Breast epithelium (tissue), 4 donors: Measurements from ENCODE around the gene SIK2. TPM values are rescaled to one million over a fixed set of nuclear protein-coding genes. Genes with fewer than 3 reads are reported as not detected.

Experiments used
- DNase-seq, 2 donors: peaks; one replicate each; pipeline ENCODE4 v3.0.0-alpha.2; 2019; ENCODE audit warnings: low spot score in 2 of 2
- H3K27ac ChIP-seq, 2 donors: fragments of 200-600 bp; sonication (generic) in 1 of 2; one replicate each; pipeline ENCODE4 v1.5.1; 2016 to 2019; ENCODE audit warnings: mild to moderate bottlenecking in 1 of 2
- H3K27me3 ChIP-seq, 2 donors: fragments of 200-600 bp; sonication (generic) in 1 of 2; one replicate each; pipeline versions ENCODE4 v1.5.1 to v1.6.0; 2017 to 2019; ENCODE audit warnings: control low read depth in 1 of 2, mild to moderate bottlenecking in 1 of 2
- H3K36me3 ChIP-seq: fragments of 200-600 bp; one replicate; pipeline ENCODE4 v1.5.1; 2019
- H3K4me1 ChIP-seq, 2 donors: fragments of 200-600 bp; sonication (generic); one replicate each; pipeline ENCODE4 v1.5.1; 2016 to 2019; ENCODE audit warnings: control low read depth in 1 of 2
- H3K4me3 ChIP-seq, 3 donors: fragments of 200-600 bp; sonication (generic); 1 replicate in 2 of 3; 2 replicates in 1 of 3; pipeline ENCODE4 v1.5.1; 2016 to 2019; ENCODE audit warnings: mild to moderate bottlenecking in 3 of 3, moderate library complexity in 2 of 3
- H3K9me3 ChIP-seq, 2 donors: fragments of 200-600 bp; sonication (generic) in 1 of 2; one replicate each; pipeline ENCODE4 v1.5.1; 2016 to 2019; ENCODE audit warnings: control low read depth in 1 of 2
- CTCF ChIP-seq, 3 donors: fragments of 450-650 bp; IDR thresholded peaks; one replicate each; pipeline ENCODE4 v1.5.1; 2016 to 2017; ENCODE audit warnings: antibody characterized with exemption in 3 of 3, mild to moderate bottlenecking in 3 of 3, moderate library complexity in 3 of 3
- POLR2A ChIP-seq: fragments of 450-650 bp; IDR thresholded peaks from one replicate; pipeline ENCODE4 v1.6.1; 2016; ENCODE audit warnings: antibody characterized with exemption, mild to moderate bottlenecking, moderate library complexity
- POLR2AphosphoS5 ChIP-seq, 3 donors: sonication (generic); formaldehyde crosslinking; IDR thresholded peaks; one replicate each; pipeline ENCODE4 v1.6.1; 2017; ENCODE audit warnings: antibody characterized with exemption in 3 of 3
- intact Hi-C: fragments of 100-400 bp; cut with DNase I; formaldehyde crosslinking; loops from one replicate; pipeline ENCODE4 v1.15.1; 2023; ENCODE audit warnings: low total_unique reads
- total RNA-seq, 3 donors: library from RNA; depleted of rRNA; stranded (reverse); fragments of >200 nt; gene quantifications; one replicate each; pipeline ENCODE4 v1.1.0, GENCODE V29; 2016

Gene SIK2
- total RNA-seq, 3 donors from 2014 or later: 19.0 to 56.6 (median 30.7) TPM

GRCh38 chr11:111725621-111726020 is 123.4 kb downstream of the SIK2 start:
- no peak overlapping the region for H3K27ac ChIP-seq
- TF ChIP-seq CTCF (IDR thresholded peaks at IDR 0.05) (no peak), POLR2A (no peak), POLR2AphosphoS5 (IDR thresholded peaks at IDR 0.05) (no peak)
- no peak overlapping the region for H3K4me3 ChIP-seq
- intact Hi-C loops: no loop called here
- no peaks in the 10 kb centered on the region for H3K4me1 ChIP-seq
- no peaks in the 10 kb centered on the region for H3K27me3 ChIP-seq
- no peaks in the 10 kb centered on the region for H3K9me3 ChIP-seq
- no peaks in the 10 kb centered on the region for H3K36me3 ChIP-seq
- DNase-seq: no peak

GRCh38 chr11:111726301-111726713 is 124.1 kb downstream of the SIK2 start:
- no peak for TF ChIP-seq CTCF (IDR thresholded peaks at IDR 0.05)
- no peak for TF ChIP-seq POLR2A
- TF ChIP-seq POLR2AphosphoS5 (IDR thresholded peaks at IDR 0.05): no peak
- DNase-seq: no peak
- intact Hi-C loops: no loop called here
- Histone ChIP-seq H3K4me3 (no peak overlapping the region), H3K27ac (no peak overlapping the region), H3K27me3 (no peaks in the 10 kb centered on the region), H3K36me3 (no peaks in the 10 kb centered on the region), H3K9me3 (no peaks in the 10 kb centered on the region), H3K4me1 (peaks cover 0 to 5% of the 10 kb centered on the region in 2 donors)

- Histone ChIP-seq H3K9me3 (no peaks in the 10 kb centered on the region), H3K4me1 (peaks cover 0 to 11% of the 10 kb centered on the region in 2 donors), H3K27me3 (no peaks in the 10 kb centered on the region), H3K27ac (no peak overlapping the region), H3K36me3 (no peaks in the 10 kb centered on the region), H3K4me3 (no peak overlapping the region)
- no peak for DNase-seq
- TF ChIP-seq POLR2A (no peak), CTCF (IDR thresholded peaks at IDR 0.05) (no peak), POLR2AphosphoS5 (IDR thresholded peaks at IDR 0.05) (no peak)
- intact Hi-C loops: no loop called here
These were observed 125.2 kb downstream of the SIK2 start for GRCh38 chr11:111727431-111727830.

GRCh38 chr11:111729071-111729830 is 127.0 kb downstream of the SIK2 start:
- Histone ChIP-seq H3K27me3 (no peaks in the 10 kb centered on the region), H3K36me3 (no peaks in the 10 kb centered on the region), H3K27ac (peak overlapping the region; percentile 75 to 96), H3K4me1 (peaks cover 0 to 25% of the 10 kb centered on the region in 2 donors), H3K9me3 (no peaks in the 10 kb centered on the region), H3K4me3 (no peak overlapping the region)
- TF ChIP-seq CTCF (IDR thresholded peaks at IDR 0.05) (no peak), POLR2A (no peak), POLR2AphosphoS5 (IDR thresholded peaks at IDR 0.05) (no peak)
- intact Hi-C loops: no loop called here
- no peak for DNase-seq

- no peak for DNase-seq
- Histone ChIP-seq H3K9me3 (no peaks in the 10 kb centered on the region), H3K4me1 (peaks cover 4 to 31% of the 10 kb centered on the region in 2 donors), H3K36me3 (no peaks in the 10 kb centered on the region), H3K27me3 (no peaks in the 10 kb centered on the region), H3K27ac (peak overlapping the region; percentile 75 to 96), H3K4me3 (no peak overlapping the region)
- no peak for TF ChIP-seq CTCF (IDR thresholded peaks at IDR 0.05)
- TF ChIP-seq POLR2AphosphoS5 (IDR thresholded peaks at IDR 0.05): no peak
- no peak for TF ChIP-seq POLR2A
- intact Hi-C loops: no loop called here
These were observed 127.6 kb downstream of the SIK2 start for GRCh38 chr11:111729831-111730311.
